Right forelimb (tissue), 1 donor: ENCODE data around the gene SPATA31C2.
"Not testable (repeated sequence)": the region's sequence is repeated elsewhere in the genome, so short reads cannot be mapped to it uniquely, and the experiment has no call there.

ENCODE experiments used
- DNase-seq: peaks from one replicate; pipeline ENCODE4 v3.0.0-alpha.2; 2018

Gene SPATA31C2

DNA sequence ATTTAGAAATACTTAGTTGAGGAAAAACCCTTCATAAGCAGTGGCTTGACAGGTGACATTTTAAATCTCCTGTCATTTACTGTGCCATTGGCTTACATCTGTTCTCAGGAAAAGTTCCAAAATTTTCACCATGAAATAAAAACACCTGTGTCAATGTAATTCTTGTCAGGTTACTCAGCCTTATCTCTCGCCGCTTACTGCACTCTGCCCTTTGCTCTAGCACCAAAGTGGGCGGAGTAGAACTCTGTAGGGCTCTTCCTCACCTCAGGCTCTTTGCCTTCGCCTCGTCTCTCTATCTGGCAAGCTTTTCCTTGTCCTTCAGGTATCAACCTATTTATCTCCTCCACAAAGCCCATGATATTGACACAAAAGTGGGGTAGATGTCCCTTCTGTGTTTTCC is 20.2 kb downstream of the SPATA31C2 start:
- not testable (repeated sequence) for DNase-seq

DNA sequence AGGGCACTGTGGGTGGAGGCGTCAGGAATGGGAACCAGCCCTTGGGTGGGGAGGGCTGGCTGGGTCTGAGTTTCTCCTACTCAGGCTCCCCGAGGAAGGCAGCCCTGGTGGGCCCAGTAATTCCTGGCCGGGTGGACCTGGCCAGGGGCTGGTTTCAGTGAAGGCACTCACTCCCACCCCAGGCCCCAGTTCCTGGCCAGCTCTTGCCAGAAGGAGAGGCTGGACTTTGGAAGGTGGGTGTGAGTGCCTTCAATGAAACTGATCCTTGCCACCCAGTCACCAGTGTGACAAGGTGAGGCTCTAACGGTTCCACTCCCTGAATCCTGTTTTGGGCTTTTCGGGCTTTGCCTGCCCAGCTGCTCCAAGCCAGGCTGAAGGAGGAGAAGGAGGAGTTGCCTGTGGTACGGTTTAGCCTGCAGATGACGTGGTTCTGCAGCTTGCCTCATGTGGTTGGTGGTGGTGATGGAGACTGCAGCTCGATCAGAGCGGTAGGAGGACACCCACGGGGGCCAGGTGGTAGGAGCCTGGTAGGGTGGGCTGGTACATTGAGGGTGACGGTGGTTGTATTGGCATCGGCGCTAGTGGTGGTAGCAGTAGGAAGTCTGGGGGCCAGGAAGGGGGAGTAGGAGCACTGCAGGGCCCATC is 23.2 kb downstream of the SPATA31C2 start:
- peak; percentile 31 for DNase-seq

DNA sequence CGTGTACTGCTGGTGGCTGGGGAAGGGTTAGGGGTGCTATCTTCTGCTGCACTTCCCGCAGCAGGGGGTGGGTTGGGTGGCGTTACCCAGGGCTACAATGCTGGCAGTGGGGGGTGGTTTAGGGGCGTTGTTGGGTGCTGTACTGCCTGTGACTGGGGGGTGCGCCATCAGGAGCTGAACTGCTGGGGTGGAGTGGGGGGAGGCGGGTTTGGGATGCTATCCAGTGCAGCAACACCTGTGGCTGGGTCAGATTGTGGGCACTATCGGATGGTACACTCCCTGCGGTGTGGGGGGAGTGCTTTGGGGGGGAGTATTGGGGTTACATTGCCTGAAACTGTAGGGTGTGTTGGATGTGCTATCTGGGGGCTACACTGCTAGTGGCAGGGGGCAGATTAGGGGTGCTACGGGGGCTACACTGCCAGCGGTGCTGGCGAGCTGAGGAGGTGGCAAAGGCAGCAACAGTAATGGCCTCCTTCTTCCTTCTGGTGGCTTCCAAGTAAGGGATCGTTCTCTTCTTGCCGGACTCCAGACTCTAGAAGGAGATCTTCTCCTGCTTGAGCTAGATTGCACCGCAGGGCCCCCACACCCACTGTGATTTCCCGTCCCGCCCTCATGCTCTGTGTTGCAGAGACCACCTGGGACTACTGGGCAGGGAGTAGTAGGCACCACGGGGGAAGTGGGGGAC is 23.9 kb downstream of the SPATA31C2 start:
- peak; percentile 24 for DNase-seq

DNA sequence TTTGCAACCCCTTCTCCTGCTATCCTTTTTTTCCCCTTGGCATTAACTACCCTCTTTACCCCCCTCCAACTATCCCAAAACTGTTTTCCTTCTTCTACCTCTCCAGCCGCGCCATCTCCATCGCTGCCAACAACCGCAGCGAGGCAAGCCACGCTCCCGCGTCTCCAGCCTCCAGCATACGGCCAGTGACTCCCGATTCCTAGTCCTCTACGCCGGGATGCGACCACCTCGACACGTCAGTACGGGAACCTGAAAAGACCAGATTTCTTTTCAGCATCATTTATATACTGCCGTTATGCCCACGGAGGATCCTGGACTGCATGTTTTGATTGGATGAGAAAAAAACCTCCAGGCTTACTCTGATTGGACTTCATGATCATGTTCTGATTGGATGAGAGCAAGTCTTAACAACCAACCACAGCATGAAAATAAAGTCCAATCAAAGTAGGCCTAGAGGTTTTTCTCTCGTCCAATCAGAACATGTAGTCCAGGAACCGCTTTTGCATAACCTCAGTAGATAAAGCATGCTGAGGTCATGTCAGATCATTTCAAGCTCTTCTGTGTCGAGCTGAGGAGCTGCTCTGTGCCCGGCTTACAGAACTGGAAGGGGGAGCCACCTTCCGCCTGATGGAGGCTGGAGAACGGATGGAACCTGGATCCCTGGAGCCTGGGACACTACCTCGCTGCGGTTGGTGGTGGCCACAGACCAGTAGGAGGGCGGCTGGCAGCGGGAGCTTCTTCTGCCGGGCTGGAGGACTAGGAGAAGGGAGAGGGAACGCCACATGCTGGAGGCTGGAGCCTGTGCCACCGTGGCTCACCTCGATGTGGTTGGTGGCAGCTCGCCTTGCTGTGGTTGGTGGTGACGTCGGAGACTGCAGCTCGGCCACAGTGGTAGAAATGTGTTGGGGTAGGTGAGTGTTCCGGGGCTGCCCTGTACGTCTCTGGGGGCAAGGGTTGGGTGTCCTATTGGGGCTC is 24.8 kb downstream of the SPATA31C2 start:
- DNase-seq, result peak; percentile 27

DNA sequence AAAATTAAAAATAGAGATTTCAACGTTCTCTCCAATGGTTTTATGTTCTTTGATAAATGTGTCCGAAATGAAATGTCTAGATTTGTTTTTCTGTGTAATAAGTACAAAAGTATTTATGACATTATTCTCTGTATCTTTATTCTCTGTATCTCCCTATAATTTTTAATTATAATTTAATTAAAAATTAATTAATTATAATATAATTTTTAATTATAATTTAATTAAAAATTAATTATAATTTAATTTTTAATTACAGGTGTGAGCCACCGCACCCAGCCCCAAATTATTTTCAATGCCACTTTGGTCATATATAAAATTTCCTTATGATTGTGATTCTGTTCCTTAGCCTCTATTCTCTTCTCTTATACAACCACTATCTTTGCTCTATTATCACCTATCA is 28.2 kb downstream of the SPATA31C2 start:
- DNase-seq, result no peak

DNA sequence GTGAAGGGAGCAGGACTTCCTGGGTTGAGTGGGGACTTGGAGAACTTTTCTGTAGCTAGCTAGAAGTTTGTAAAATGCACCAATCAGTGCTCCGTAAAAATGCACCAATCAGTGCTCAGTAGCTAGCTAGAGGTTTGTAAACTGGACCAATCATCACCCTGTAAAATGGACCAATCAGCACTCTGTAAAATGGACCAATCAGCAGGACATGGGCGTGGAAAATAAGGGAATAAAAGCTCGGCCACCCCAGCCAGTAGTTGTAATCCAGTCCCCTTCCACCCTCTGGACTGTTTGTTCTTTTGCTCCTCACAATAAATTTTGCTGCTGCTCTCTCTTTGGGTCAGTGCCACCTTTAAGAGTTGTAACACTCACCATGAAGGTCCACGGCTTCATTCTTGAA is 29.5 kb downstream of the SPATA31C2 start:
- no peak for DNase-seq

DNA sequence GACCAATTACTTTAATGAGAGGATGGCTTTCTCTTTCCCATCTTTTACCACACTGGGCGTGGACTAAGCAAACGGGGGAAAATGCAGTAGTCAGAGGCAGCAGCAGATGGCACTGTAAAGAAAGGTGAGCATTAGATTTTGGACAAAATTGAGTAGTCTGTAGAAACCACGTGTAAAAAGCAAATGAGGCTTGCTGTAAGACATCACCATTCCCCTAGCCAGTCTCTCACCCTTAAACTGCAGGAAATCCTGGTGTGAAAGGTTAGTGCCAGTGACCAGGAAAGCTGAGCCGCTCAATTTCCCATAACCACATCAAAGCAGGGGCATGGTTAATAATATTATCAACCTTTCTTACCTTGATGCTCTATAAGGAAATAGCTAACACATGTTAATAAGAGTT is 31.8 kb downstream of the SPATA31C2 start:
- peak; percentile 60 for DNase-seq

DNA sequence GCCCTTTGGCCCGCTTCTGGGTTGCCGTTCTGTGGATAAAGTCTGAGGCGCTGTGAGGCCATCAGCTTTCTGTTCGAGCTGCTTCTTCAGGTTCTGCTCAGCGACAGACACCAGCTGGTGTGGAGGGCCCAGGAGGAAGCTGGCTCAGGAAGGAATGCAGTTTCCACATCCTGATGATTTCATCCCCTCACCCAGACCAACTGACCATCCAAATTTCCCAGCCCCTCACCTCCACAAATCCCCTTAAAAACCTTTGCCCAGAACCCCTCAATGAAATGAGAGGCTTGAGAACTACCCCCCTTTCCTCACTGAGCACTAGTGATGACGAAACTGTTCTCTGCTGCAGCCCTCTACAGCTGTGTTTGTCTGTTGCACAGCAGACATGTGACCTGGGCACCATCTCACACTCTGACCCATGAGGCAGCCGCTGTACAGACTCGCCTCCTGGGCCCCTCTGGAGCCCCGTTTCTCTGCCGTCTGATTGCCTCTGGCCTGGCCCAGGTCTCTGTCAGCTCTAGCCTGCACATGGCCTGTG is 45.4 kb downstream of the SPATA31C2 start:
- no peak for DNase-seq

DNA sequence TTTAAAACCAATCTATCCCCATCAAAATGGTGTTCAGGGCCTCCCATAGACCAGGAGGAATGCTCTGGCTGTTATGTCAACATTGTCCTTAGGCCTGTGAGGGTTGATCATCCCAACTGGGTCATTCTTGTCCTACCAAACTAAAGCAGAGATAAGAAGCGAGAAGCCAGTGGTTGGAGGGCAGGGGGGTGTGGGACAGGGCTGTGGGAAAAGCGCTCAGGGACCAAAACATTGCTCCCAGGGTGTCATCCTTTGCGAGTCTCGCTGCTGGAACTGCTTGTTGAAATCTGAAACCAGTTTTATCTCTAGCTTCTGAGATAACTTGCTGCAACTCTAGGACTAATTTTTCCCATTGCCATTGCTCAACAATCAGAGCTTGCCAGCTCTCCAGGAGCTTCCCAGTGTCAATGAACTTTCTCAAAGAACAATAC is 48.1 kb downstream of the SPATA31C2 start:
- DNase-seq, result no peak

DNA sequence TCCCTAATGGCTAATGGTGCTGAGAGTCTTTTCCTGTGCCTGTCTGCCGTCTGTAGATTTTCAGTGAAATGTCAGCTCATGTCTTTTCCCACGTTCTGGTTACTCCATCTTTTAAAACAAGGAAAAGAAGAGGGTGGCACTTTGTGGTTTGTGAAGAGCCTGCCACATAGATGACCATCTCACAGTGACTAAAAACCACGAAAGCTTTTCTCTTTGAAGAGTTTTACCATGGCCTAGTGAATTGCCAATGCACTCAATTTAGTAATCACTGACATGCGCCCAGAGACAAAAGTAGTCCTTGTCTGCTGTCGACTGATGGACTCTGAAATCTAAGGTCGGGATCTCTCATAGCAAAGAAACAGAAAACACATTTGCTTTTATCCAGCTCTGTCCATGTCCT is 50.4 kb downstream of the SPATA31C2 start:
- DNase-seq, result no peak

DNA sequence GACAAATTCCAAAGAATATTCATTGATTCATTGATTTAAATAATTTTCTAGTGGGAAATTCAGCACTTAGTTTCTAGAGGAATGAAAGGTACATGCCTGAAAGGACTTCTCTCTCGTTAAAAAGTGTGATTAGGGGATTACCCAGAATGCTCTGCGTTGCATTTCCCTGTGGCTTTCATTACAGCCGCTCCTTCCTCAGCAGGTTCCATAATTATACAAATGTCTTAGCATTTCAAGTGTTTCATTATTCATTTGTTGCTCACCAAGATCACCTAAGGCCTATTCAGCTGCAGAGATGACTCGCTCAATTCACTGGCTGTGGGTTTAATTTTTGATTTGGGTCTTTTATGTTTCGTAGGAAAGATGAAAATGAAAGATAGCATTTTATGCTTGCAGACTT is 52.8 kb downstream of the SPATA31C2 start:
- DNase-seq, result no peak

DNA sequence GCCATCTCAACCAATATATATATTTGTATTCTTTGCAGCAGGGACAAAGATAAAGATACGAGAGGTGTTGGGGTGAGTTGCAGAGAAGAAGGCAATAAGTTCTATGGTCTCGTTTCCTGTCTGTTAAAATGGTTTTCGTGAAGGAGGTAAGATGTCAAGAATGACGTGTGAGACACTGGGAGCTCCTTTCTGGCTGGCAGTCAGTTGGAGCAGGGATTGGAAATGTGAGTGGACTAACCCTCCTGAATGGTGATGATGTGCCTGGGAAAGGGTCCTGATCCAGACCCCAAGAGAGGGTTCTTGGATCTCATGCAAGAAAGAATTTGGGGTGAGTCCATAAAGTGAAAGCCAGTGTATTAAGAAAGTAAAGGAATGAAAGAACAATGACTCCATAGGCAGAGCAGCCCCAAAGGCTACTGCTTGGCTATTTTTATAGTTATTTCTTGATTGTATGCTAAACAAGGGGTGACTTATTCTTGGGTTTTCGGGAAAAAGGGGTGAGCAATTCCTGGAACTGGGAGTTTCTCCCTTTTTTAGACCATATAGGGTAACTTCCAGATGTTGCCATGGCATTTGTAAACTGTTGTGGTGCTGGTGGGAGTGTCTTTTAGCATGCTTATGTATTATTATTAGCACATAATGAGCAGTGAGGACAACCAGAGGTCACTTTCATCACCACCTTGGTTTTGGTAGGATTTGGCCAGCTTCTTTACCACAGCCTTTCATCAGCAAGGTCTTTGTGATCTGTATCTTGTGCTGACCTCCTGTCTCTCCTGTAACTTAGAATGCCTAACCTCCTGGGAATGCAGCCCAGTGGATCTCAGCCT is 53.7 kb downstream of the SPATA31C2 start:
- peak; percentile 56 for DNase-seq
